Muscle of leg (tissue), 9 donors: ENCODE results near the gene DISC1. TPM values are rescaled to one million over a fixed set of nuclear protein-coding genes. Genes with fewer than 3 reads are reported as not detected.

Experiments
- polyA plus RNA-seq, 8 donors: library from polyadenylated mRNA; unstranded; fragments of 120-200 nt; gene quantifications; one replicate each; pipeline versions ENCODE4 v1.2.1 to v1.2.3, GENCODE V29; 2013; ENCODE audit warnings: inconsistent platforms in 1 of 8, low replicate concordance in 1 of 8; ENCODE audit not compliant: insufficient read length in 8 of 8, insufficient read depth in 1 of 8
- total RNA-seq: library from RNA; stranded (reverse); fragments of 120-200 nt; gene quantifications from one replicate; pipeline ENCODE4 v1.2.4, GENCODE V29; 2013

DISC1 gene
- total and polyA plus RNA-seq, 9 donors = 4.5 to 10.7 (median 7.3) TPM

Other genes with a start within 250 kb of the DISC1 start
- 47.9 TPM for gene EGLN1, start 204.5 kb upstream of the DISC1 start, total RNA-seq
- gene EGLN1, start 204.5 kb upstream of the DISC1 start, polyA plus RNA-seq = 10 to 100 TPM; 35.7 to 43.7 (median 40.1) TPM
- 34.7 TPM for gene TSNAX, start 98.1 kb upstream of the DISC1 start, total RNA-seq
- 10 to 100 TPM; 23.0 to 33.1 (median 30.1) TPM for gene TSNAX, start 98.1 kb upstream of the DISC1 start, polyA plus RNA-seq